SK-N-SH (cell line): ENCODE data around the gene KLF12. TPM values are rescaled to one million over a fixed set of nuclear protein-coding genes. Genes with fewer than 3 reads are reported as not detected.
A peak's percentile ranks its signal among the peaks of the same experiment; 100 is the strongest.

ENCODE experiments used
- CTCF ChIA-PET: fragments of 300-600, 350-600 bp; formaldehyde crosslinking; extraction: SDS; loops from one replicate; lab custom pipeline; 2021; lab: Yijun Ruan, JAX
- POLR2A ChIA-PET: fragments of 350-600 bp; sonication (Branson Sonifier 250); formaldehyde crosslinking; extraction: SDS; loops from one replicate; lab custom pipeline; 2020; ENCODE audit warnings: antibody characterized with exemption, inconsistent platforms; lab: Yijun Ruan, JAX
- DNase-seq: peaks from one replicate; pipeline ENCODE4 v3.0.0; 2012
- H2AFZ ChIP-seq: fragments of 200-600 bp; sonication (generic); 2 replicates; pipeline ENCODE4 v1.8.1; 2016; ENCODE audit warnings: antibody characterized with exemption, mild to moderate bottlenecking, low read depth
- H3F3A ChIP-seq: fragments of 200-600 bp; sonication (generic); replicated peaks from 2 replicates; pipeline ENCODE3; 2016; ENCODE audit warnings: antibody characterized with exemption, mild to moderate bottlenecking; ENCODE audit not compliant: insufficient read depth
- H3K27ac ChIP-seq, 2 experiments: fragments of 200-500 bp in 1 of 2; fragments of 200-600 bp in 1 of 2; sonication (Bioruptor generic) in 1 of 2; sonication (generic), shearing (Covaris generic) in 1 of 2; 2 replicates each; pipeline versions ENCODE4 v1.5.1 to v1.6.1; 2014 to 2016; ENCODE audit warnings: low read depth in 2 of 2, inconsistent platforms in 1 of 2, low read length in 1 of 2, mild to moderate bottlenecking in 1 of 2, mixed read lengths in 1 of 2
- H3K27me3 ChIP-seq: fragments of 200-600 bp; sonication (generic), shearing (Covaris generic); 2 replicates; pipeline ENCODE4 v1.6.1; 2016; ENCODE audit warnings: mixed run types; ENCODE audit not compliant: insufficient read depth
- H3K36me3 ChIP-seq, 2 experiments: fragments of 200-500 bp in 1 of 2; fragments of 200-600 bp in 1 of 2; sonication (Bioruptor generic) in 1 of 2; sonication (generic) in 1 of 2; replicated peaks in 1 of 2; 2 replicates each; pipeline versions ENCODE3 to v1.5.1; 2014 to 2016; ENCODE audit warnings: low read length in 1 of 2, mild to moderate bottlenecking in 1 of 2; ENCODE audit not compliant: insufficient read depth in 2 of 2, control insufficient read depth in 1 of 2
- H3K4me1 ChIP-seq, 2 experiments: fragments of 200-500 bp in 1 of 2; fragments of 200-600 bp in 1 of 2; sonication (Bioruptor generic) in 1 of 2; sonication (generic), shearing (Covaris generic) in 1 of 2; 2 replicates each; pipeline versions ENCODE4 v1.5.1 to v1.6.1; 2014 to 2016; ENCODE audit warnings: low read depth in 1 of 2, low read length in 1 of 2, mixed run types in 1 of 2; ENCODE audit not compliant: insufficient read depth in 2 of 2, control insufficient read depth in 1 of 2
- H3K4me2 ChIP-seq: fragments of 200-600 bp; sonication (generic), shearing (Covaris generic); 2 replicates; pipeline ENCODE4 v1.6.1; 2017; ENCODE audit warnings: mixed run types
- H3K4me3 ChIP-seq, 2 experiments: fragments of 200-500 bp in 1 of 2; fragments of 200-600 bp in 1 of 2; sonication (Bioruptor generic) in 1 of 2; sonication (generic), shearing (Covaris generic) in 1 of 2; 2 replicates each; pipeline versions ENCODE4 v1.5.1 to v1.8.1; 2014 to 2016; ENCODE audit warnings: low read depth in 2 of 2, inconsistent platforms in 1 of 2, low read length in 1 of 2, mild to moderate bottlenecking in 1 of 2, mixed read lengths in 1 of 2, moderate library complexity in 1 of 2
- H3K79me2 ChIP-seq: fragments of 200-600 bp; sonication (generic); 2 replicates; pipeline ENCODE4 v1.8.1; 2017; ENCODE audit warnings: mild to moderate bottlenecking; ENCODE audit not compliant: insufficient read depth
- H3K9ac ChIP-seq: fragments of 200-600 bp; sonication (generic); 2 replicates; pipeline ENCODE4 v1.6.1; 2017; ENCODE audit warnings: mixed run types
- H3K9me2 ChIP-seq: fragments of 200-600 bp; sonication (generic); 2 replicates; pipeline ENCODE4 v1.6.1; 2017; ENCODE audit warnings: mixed run types
- H3K9me3 ChIP-seq: fragments of 200-600 bp; sonication (generic); 2 replicates; pipeline ENCODE4 v1.6.1; 2017; ENCODE audit warnings: mixed run types, mild to moderate bottlenecking, moderate library complexity
- H4K20me1 ChIP-seq: fragments of 200-600 bp; sonication (generic); 2 replicates; pipeline ENCODE4 v1.6.1; 2017; ENCODE audit warnings: mild to moderate bottlenecking, mixed run types; ENCODE audit not compliant: insufficient read depth
- CHD2 ChIP-seq: fragments of 150-350 bp; IDR thresholded peaks from 2 replicates; pipeline ENCODE4 v1.6.1; 2018; ENCODE audit warnings: low read length; ENCODE audit not compliant: partially characterized antibody
- EP300 ChIP-seq, 2 experiments: IDR thresholded peaks; 2 replicates each; pipeline versions ENCODE4 v1.4.0 to v1.6.1; 2012; ENCODE audit warnings: borderline replicate concordance in 1 of 2, low read depth in 1 of 2, low read length in 1 of 2
- FOSL2 ChIP-seq: IDR thresholded peaks from 2 replicates; pipeline ENCODE4 v1.4.0; 2012; ENCODE audit warnings: low read depth, mild to moderate bottlenecking, moderate library complexity, borderline replicate concordance
- FOXM1 ChIP-seq: IDR thresholded peaks from 2 replicates; pipeline ENCODE4 v1.4.0; 2012; ENCODE audit warnings: low read depth, mild to moderate bottlenecking
- GATA2 ChIP-seq: sonication (generic); formaldehyde crosslinking; IDR thresholded peaks from 2 replicates; pipeline ENCODE4 v1.5.0; 2020; ENCODE audit warnings: mild to moderate bottlenecking, missing genetic modification reagents
- JUND ChIP-seq: IDR thresholded peaks from 2 replicates; pipeline ENCODE4 v1.4.0; 2012
- NFIC ChIP-seq: IDR thresholded peaks from 2 replicates; pipeline ENCODE4 v1.4.0; 2012; ENCODE audit warnings: borderline replicate concordance
- SIN3A ChIP-seq: IDR thresholded peaks from 2 replicates; pipeline ENCODE4 v1.6.1; 2012; ENCODE audit warnings: low read depth, mild to moderate bottlenecking, low read length, moderate library complexity, borderline replicate concordance
- SMC3 ChIP-seq: IDR thresholded peaks from 2 replicates; pipeline ENCODE4 v1.6.1; 2012; ENCODE audit warnings: low read depth, low read length, improper control_type of control experiment
- TAF1 ChIP-seq: IDR thresholded peaks from 2 replicates; pipeline ENCODE4 v1.6.1; 2012; ENCODE audit warnings: low read depth, mild to moderate bottlenecking, low read length, moderate library complexity, borderline replicate concordance
- TCF12 ChIP-seq: IDR thresholded peaks from 2 replicates; pipeline ENCODE4 v1.4.0; 2012
- WGBS: methylation state at CpG from one replicate; pipeline ENCODE4 v1.1.6; 2017; ENCODE audit warnings: low lambda C conversion rate; 5-methylcytosine and 5-hydroxymethylcytosine counted together
- polyA plus RNA-seq, 3 experiments: library from polyadenylated mRNA; depleted of rRNA; stranded (reverse); fragments of >200 nt; gene quantifications; 2 replicates each; pipeline ENCODE4 v1.2.3, GENCODE V29; 2012
- TF ChIP-seq, protein P1 (sequence below): IDR thresholded peaks from 2 replicates; pipeline ENCODE4 v1.6.1; 2012; ENCODE audit warnings: mild to moderate bottlenecking, low read depth, low read length, moderate library complexity
- TF ChIP-seq, protein P2 (sequence below): IDR thresholded peaks from 2 replicates; pipeline ENCODE4; 2012
- TF ChIP-seq, protein P3 (sequence below): fragments of 150-350 bp; IDR thresholded peaks from 2 replicates; pipeline ENCODE4 v1.6.1; 2017; ENCODE audit warnings: antibody characterized with exemption, low read length, low read depth, borderline replicate concordance

KLF12 gene
- polyA plus RNA-seq, 1 of the 3 experiments (the other 2 are of a cell fraction), result 2.4 TPM

DNA sequence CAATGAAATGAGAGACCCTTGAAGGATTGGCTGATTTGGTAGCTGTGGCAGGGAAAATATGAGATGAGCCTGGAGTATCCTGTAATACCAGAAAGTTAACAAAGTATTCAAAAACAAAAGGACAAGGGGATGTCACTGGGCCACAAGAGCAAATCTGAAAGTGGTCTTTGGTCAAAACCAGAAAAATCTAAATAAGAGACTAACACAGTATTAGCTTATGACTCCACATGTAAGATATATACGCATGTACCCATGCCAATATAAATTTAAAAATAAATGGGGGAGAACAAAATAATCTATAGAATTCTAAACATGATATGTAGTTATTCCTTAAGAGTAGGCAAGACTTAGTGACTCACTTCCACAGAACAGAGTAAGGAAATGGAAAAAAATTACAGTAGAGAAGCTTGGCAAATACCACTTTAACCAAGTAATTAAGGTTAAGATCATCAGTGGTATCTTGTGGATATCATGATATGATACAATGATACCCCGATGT lies 16.9 kb downstream of the KLF12 start:
- Histone ChIP-seq H3K4me1 (peaks cover 0 to 5% of the 10 kb centered on the region in 2 experiments; a peak in 1 of 4 replicates), H3K27ac (no peak overlapping the region)

DNA sequence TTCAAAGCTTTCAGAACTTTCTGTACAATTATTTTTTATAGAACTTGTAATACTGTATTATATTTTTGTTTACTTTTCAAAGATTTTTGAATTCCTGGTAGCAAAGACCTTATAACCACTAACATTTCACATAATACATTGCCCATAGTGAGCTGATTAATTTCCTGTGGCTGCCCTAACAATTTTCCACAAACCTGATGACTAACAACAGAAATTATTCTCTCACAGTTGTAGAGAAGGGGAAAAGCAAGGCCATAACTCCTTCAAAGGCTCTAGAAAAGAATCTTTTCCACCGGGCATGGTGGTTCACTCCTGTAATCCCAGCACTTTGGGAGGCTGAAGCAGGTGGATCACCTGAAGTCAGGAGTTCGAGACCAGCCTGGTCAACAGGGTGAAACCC lies 19.1 kb downstream of the KLF12 start:
- H3K4me3 ChIP-seq, result no peak overlapping the region
- DNase-seq, result no peak
- WGBS, result 33% methylated on average over 2 of the region's 2 CpGs
- no peak overlapping the region for H2AFZ ChIP-seq
- H3K36me3 ChIP-seq, result peaks cover 0 to 23% of the 10 kb centered on the region in 2 experiments
- peak overlapping the region in 1 of 2 experiments; percentile 71; a peak in 2 of 4 replicates for H3K27ac ChIP-seq
- peak overlapping the region; percentile 48; the same call in 1 of the 2 replicates for H3K4me2 ChIP-seq
- H3K4me1 ChIP-seq, result peaks cover 0 to 5% of the 10 kb centered on the region in 2 experiments; a peak in 1 of 4 replicates
- TF ChIP-seq CHD2 (no peak), TCF12 (peak; percentile 48), JUND (peak; percentile 36; the same call in 1 of the 2 replicates), FOSL2 (peak; percentile 31; the same call in 1 of the 2 replicates), EP300 (IDR thresholded peaks at IDR 0.05; ENCODE audit: borderline replicate concordance in 1 of 2, low read depth in 1 of 2, low read length in 1 of 2) (0 out of 4 replicates have a peak, but pooled peaks of 1 of the 2 experiments have one; percentile 7)
- TF ChIP-seq, protein P1, sequence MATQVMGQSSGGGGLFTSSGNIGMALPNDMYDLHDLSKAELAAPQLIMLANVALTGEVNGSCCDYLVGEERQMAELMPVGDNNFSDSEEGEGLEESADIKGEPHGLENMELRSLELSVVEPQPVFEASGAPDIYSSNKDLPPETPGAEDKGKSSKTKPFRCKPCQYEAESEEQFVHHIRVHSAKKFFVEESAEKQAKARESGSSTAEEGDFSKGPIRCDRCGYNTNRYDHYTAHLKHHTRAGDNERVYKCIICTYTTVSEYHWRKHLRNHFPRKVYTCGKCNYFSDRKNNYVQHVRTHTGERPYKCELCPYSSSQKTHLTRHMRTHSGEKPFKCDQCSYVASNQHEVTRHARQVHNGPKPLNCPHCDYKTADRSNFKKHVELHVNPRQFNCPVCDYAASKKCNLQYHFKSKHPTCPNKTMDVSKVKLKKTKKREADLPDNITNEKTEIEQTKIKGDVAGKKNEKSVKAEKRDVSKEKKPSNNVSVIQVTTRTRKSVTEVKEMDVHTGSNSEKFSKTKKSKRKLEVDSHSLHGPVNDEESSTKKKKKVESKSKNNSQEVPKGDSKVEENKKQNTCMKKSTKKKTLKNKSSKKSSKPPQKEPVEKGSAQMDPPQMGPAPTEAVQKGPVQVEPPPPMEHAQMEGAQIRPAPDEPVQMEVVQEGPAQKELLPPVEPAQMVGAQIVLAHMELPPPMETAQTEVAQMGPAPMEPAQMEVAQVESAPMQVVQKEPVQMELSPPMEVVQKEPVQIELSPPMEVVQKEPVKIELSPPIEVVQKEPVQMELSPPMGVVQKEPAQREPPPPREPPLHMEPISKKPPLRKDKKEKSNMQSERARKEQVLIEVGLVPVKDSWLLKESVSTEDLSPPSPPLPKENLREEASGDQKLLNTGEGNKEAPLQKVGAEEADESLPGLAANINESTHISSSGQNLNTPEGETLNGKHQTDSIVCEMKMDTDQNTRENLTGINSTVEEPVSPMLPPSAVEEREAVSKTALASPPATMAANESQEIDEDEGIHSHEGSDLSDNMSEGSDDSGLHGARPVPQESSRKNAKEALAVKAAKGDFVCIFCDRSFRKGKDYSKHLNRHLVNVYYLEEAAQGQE, result no peak
- TF ChIP-seq, protein P2, sequence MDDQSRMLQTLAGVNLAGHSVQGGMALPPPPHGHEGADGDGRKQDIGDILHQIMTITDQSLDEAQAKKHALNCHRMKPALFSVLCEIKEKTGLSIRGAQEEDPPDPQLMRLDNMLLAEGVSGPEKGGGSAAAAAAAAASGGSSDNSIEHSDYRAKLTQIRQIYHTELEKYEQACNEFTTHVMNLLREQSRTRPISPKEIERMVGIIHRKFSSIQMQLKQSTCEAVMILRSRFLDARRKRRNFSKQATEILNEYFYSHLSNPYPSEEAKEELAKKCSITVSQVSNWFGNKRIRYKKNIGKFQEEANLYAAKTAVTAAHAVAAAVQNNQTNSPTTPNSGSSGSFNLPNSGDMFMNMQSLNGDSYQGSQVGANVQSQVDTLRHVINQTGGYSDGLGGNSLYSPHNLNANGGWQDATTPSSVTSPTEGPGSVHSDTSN, result peak; percentile 44; the same call in 1 of the 2 replicates
- TF ChIP-seq, all 33 proteins: peak for 5
- Histone ChIP-seq H3K79me2 (peaks cover 89% of the 10 kb centered on the region), H3K9me3 (peaks cover 6% of the 10 kb centered on the region; the same call in 1 of the 2 replicates), H3K27me3 (no peaks in the 10 kb centered on the region), H3K9ac (peak overlapping the region; percentile 30; the same call in 1 of the 2 replicates), H4K20me1 (peaks cover 20% of the 10 kb centered on the region), H3F3A (peaks cover 22% of the 10 kb centered on the region), H3K9me2 (no peaks in the 10 kb centered on the region)
- ChIA-PET CTCF (no interaction called here), POLR2A (no interaction called here)

More for the DNA sequence above, 16.9 kb downstream of the KLF12 start:
- peaks cover 22% of the 10 kb centered on the region for H3F3A ChIP-seq
- POLR2A ChIA-PET, result no interaction called here
- H3K36me3 ChIP-seq, result peaks cover 0 to 24% of the 10 kb centered on the region in 2 experiments
- 92% methylated on average over 2 of the region's 2 CpGs for WGBS
- CTCF ChIA-PET, result no interaction called here
- H4K20me1 ChIP-seq, result peaks cover 13% of the 10 kb centered on the region; the same call in 1 of the 2 replicates
- H3K27me3 ChIP-seq, result no peaks in the 10 kb centered on the region
- no peak overlapping the region for H2AFZ ChIP-seq
- DNase-seq, result no peak
- no peak overlapping the region for H3K9ac ChIP-seq
- no peak overlapping the region for H3K4me2 ChIP-seq
- TF ChIP-seq CHD2, result no peak
- TF ChIP-seq FOXM1, result no peak
- TF ChIP-seq GATA2 (CRISPR knock-in tag), result no peak
- no peak for TF ChIP-seq TAF1
- TF ChIP-seq, protein P3, sequence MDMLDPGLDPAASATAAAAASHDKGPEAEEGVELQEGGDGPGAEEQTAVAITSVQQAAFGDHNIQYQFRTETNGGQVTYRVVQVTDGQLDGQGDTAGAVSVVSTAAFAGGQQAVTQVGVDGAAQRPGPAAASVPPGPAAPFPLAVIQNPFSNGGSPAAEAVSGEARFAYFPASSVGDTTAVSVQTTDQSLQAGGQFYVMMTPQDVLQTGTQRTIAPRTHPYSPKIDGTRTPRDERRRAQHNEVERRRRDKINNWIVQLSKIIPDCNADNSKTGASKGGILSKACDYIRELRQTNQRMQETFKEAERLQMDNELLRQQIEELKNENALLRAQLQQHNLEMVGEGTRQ, result no peak
- TF ChIP-seq SMC3, result no peak
- TF ChIP-seq SIN3A, result no peak
- TF ChIP-seq NFIC, result no peak
- no peaks in the 10 kb centered on the region for H3K9me2 ChIP-seq
- no peak overlapping the region for H3K4me3 ChIP-seq
- peaks cover 6% of the 10 kb centered on the region; the same call in 1 of the 2 replicates for H3K9me3 ChIP-seq
- peaks cover 94% of the 10 kb centered on the region for H3K79me2 ChIP-seq
